HG02763 (cell line): Measurements from ENCODE around the gene NME9.

Experiments
- ATAC-seq: cut with Tn5 transposase; IDR thresholded peaks from one replicate; pipeline ENCODE4 v1.9.1; 2021; ENCODE audit warnings: mild to moderate bottlenecking, moderate library complexity; ENCODE audit not compliant: unreplicated experiment

The NME9 gene

DNA sequence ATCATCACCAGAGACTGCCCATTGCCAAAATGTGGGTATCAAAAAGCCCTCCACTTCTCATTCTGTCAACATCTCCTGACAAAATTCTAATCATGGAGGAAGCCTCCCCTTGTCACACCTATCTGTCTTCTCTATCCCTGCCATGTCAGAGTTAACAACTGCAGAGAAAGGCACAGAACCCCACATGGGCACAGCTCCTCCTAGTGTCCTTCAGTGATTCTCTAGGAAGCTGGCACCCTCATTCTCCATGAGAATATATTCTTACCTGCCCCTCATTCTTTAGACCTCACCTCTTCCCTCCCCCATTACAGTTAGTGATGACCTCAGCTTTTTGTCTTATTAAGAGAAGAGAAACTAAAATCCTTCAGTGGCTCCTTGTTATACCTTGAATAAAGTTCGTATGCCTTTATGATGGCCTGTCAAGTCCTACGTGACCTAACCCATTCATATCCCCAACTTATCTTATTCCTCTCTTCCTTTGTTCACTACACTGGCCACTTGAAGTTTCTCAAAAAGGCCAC lies 44.6 kb downstream of the NME9 start:
- no peak for ATAC-seq

DNA sequence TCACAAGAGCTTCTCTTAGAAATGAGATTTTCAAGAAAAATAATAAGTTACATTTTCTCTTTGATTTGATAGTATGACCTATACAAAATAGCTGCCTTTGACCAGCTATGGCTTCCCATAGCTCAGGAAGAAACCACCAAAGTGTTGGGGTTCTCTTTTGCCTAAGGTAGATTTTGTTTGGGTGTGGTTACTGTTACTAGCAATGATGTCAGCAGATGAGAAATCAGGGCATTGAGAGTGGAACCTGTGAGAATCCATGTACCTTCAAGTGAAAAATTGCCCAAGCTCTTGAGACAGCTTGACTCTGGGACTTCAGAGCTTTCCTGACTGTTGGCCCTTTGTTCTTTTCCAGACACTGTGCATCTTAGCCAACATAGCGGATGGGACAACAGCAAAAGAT lies 45.6 kb downstream of the NME9 start:
- no peak for ATAC-seq

DNA sequence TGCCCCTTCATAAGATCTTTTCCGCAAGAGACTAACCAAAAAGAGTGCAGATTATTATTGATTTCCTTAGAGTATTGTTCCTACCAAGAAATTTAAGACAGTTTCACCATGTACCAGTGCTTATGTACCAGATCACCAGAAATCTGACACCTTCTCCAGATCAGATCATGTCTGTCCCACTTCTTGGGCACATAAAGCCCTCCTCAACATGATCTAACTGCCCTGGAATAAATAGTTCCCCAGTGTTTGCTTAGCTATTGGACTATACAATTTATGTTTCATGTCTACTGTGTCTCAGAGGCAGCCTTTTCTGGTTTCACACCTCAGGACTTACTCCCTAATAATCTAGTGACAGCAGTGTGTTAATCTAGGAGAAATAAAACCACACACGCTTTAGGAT lies 46.8 kb downstream of the NME9 start:
- no peak for ATAC-seq

DNA sequence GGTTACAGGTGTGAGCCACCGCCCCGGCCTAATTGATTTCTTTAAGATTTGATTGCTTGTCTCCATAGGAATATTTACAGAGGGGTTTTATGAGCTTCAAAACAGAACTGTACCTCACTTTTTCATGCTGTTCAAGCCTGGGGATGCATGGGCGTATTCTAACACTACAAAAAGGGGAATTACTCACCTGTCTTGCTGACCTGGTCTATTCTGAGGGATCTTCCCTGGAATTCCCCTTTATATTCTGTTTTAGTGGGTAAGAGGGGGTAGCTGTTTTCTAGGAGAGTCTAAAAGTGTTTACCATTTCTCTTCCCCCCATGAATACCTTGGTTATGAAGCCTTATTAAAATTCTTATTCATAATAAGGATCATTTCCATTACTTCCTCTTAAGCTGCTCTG lies 48.1 kb downstream of the NME9 start:
- ATAC-seq: no peak

DNA sequence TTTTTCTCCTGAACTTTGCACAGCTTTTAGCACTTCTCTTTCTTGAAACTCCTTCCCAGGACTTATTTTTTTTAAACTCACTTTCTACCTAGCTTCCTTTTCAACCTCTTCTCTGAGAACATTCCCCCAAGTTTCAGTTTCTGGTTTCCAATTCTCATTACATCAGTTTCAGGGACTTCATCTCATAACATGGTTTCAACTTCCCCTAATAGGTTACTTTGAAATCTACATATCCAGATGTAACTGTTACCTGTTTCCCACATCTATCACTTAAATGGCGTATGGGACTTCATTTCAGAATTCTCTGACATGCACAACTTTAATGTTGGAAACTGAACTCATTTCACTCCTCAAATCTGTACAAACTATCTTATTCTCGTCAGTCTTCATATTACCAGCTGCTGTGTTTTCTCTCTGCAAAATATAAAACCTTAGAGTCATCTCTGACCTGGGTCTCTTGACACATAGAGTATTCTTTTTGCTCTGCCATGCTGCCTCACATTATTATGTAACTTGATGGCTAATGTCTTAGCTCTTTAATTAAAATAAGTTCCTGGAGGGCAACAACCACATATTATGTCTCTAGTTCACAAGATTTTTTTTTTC lies 58.4 kb downstream of the NME9 start:
- no peak for ATAC-seq

DNA sequence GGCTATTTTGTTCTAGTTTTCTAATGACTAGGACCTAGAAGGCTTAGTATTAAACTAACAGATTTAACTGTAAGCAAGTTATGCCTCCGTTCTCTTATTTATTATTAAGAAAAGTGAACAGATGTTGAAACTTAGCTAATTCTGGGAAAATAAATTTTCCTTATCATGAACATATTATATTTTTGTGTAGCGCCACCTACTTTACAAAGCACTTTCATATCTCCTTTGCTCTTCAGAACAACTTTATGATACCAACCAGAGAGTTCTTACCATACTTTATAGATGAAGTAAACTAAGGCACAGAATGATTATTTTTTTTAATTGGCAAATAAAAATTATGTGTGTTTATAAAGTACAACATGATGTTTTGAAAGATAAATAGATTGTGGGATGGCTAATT lies 59.4 kb downstream of the NME9 start:
- ATAC-seq: no peak

DNA sequence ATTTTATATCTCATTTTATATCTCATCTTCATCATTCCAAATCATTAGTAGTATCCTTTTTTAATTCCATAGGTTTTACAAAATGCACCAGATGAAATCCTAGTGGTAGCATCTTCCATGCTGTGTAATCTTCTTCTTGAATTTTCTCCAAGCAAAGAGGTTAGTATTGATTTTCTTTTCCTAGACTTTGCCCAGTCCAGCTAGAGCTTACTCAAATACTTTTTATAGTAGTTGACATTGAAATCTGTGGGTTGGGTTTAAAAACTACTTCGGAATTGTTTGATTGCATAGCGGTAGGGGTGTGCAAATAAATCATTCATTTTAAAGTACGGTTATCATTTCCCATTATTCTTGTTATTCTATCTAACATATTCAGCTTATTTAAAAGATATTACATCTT lies 62.6 kb downstream of the NME9 start:
- no peak for ATAC-seq

DNA sequence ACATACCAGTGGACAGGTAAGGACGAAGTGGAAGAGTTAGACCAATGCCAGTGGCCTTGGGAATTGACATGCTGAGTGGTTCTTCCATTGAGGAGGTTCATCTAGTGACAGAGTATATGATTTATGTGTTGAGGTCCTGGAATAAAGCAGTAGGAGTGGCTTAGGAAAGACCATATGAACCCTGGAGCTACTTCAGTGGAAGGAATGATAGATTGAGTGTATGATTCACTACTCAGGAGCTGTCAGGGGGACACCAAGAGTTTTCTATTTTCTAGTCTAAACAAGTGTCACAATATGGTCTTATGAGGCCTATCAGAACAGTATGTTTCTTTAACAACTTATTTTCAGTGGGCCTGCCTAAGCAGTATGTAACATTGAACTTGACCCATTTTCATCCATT lies 63.9 kb downstream of the NME9 start:
- no peak for ATAC-seq

DNA sequence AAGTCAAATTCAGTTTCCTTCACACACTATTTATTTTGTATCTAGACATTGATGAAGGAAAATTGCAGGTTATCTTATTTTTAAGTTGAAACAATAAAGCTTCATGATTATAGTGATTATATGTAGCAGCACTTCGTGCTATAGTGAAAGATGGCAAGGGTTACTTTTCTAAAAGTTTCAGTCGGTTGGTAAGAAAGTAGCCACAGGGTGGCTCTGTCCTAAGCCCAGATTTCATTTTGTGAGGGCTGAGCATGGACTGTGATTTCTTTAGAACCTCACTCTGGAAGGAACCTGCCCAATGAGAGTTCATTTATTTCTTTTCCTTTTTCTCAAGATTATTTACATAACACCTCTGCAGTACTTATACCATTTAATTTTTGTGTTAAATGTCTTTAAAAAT lies 66.5 kb downstream of the NME9 start:
- no peak for ATAC-seq

DNA sequence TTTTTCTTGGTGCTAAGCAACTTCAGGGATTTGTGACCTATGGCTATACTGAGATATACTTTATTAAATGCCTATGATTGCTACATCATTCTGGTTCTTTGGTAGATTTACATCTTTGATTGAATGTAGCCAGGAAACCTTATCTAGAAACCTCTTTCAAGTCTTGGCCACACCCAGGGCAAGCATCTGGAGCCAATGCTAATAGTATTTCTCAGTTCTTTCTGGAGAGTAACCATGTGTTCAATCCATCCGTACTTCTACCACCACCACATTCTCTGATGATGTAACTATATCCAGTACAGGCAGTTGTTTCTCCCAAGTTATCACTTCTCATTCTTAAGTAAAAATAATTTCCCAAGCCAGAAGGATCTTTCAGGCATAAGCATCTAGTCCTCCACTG lies 69.0 kb downstream of the NME9 start:
- ATAC-seq: no peak

DNA sequence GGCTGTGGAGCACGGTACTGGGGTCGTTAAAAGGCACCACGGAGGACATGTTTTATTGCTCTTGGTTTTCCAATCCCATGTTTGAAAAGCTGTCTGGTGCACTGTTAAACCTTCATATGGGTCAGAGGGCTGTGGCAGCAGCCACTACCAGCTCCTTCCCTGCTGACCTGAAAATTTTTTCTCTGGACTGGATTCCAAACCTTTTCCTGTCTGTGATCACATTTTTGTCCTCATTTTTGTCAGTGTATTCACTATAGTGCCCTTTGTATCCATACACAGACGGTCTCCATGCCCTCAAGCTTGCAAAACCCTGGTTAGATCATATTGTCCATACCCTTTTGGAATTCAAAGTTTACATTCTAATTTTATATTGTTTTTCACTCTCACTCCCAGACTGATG lies 70.5 kb downstream of the NME9 start:
- no peak for ATAC-seq

DNA sequence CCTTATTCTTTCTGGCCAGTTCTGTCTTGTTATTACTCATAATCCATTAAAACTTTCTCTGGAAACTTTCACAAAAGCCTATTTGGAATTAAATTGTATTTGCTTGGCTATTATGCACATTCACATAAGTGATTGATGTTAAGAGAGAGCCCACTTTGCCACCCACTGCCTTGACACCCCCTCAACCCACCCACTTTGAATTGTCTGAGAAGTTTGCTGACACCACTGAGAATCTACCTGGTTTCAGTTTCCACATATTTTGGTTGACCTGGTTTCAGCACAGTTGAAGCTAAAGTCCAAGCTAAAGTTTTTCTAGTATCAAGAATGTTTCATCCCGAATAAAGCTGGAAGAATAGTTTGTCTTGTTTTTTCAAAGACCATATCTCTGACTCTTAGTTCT lies 71.7 kb downstream of the NME9 start:
- no peak for ATAC-seq

DNA sequence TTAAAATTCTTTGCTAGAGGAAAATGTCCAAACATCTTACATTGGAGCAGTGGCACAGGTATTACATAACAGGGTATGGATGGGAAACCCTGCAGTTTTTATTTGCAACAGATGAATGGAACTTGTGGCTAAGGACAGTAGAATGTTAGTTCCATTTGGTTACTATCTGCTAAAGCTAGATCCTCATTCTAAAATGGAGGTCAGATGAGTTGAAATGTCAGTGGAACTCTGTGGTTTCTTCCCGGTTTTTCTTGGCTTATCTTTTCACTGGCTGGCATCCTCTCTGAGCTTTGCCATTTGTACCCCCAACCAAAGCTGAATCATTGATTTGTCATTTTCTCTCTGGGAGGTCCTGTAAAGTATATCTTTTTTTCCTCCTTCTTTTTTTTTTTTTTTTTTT lies 73.6 kb downstream of the NME9 start:
- no peak for ATAC-seq

DNA sequence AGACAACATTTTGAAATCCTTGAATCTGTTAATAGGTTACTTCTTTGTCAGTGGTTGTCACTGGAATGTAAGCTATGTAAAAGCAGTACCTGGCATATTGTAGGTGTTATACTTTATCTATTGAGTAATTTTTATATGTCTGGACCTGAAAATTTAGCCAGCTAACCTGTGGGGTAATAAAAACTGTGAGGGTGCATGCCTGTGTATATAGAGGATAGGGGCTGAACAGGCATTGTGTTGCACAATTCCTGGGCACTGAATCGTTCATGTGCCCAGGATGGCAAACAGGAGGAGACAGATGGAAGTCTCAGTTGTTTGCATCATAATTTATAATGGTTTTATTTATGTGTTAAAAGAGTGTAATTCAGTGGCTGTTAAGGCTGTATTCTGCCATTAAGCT lies 75.4 kb downstream of the NME9 start:
- ATAC-seq: no peak

DNA sequence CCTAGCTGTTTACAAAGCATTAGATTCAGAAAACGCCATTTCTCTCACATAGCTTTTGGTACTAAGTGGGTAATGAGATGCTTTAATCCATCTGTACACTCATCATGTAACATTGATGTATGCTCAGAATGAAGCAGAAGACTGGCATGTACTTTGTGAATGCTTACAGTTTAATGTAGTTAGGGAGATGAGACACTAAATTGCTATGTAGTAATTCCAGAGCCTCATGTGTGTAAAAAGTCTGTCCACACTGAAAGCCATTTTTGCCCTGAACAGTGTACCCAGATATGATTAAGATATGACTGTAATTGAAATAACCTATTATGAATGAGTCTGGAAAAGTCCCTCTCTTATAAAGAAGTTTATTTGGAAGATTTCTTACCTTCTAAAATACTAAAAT lies 76.0 kb downstream of the NME9 start:
- ATAC-seq: no peak
